PC-9 (cell line): ENCODE data around the gene DAAM1.

ENCODE experiments used
- EZH2 ChIP-seq: fragments of 200-600 bp; sonication (generic); IDR thresholded peaks from 2 replicates; pipeline ENCODE4 v1.8.0; 2017; ENCODE audit warnings: antibody characterized with exemption, low read depth
- TF ChIP-seq, protein P1 (sequence below): fragments of 200-600 bp; sonication (generic); conservative IDR thresholded peaks from 2 replicates; pipeline ENCODE4 v1.6.1; 2017; ENCODE audit warnings: mixed run types, antibody characterized with exemption, mild to moderate bottlenecking, moderate library complexity

DNA sequence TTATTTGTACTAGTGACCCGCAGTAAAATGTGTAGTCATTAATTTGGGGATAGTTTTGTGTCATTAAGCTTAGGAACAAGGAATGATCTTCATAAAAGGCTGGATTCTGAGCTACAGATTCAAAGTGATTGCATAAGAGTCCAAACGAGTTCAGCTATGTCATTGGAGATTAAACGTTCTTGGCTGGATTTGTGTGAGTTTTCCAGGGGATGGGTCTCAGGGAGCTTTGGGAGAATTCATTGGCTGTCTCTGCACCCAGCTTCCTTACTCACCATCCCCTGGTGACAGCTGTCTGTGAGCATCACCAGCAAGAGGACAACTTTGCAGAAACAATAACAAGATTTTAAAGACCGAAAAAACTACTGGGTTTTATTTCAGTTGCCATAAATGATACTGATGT lies 130.4 kb downstream of the DAAM1 start:
- TF ChIP-seq, protein P1, sequence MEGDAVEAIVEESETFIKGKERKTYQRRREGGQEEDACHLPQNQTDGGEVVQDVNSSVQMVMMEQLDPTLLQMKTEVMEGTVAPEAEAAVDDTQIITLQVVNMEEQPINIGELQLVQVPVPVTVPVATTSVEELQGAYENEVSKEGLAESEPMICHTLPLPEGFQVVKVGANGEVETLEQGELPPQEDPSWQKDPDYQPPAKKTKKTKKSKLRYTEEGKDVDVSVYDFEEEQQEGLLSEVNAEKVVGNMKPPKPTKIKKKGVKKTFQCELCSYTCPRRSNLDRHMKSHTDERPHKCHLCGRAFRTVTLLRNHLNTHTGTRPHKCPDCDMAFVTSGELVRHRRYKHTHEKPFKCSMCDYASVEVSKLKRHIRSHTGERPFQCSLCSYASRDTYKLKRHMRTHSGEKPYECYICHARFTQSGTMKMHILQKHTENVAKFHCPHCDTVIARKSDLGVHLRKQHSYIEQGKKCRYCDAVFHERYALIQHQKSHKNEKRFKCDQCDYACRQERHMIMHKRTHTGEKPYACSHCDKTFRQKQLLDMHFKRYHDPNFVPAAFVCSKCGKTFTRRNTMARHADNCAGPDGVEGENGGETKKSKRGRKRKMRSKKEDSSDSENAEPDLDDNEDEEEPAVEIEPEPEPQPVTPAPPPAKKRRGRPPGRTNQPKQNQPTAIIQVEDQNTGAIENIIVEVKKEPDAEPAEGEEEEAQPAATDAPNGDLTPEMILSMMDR, result no peak
- no peak for TF ChIP-seq EZH2
